Kidney epithelial cell (primary cell): Measurements from ENCODE around the gene RIPOR2. TPM values are rescaled to one million over a fixed set of nuclear protein-coding genes. Genes with fewer than 3 reads are reported as not detected.
A peak's percentile ranks its signal among the peaks of the same experiment; 100 is the strongest.

Source experiments
- DNase-seq: peaks from one replicate; pipeline ENCODE4 v3.0.0-alpha.2; 2010; ENCODE audit warnings: low read depth
- H3K27me3 ChIP-seq: 2 replicates; pipeline ENCODE4 v1.6.0; 2011; ENCODE audit warnings: low read length; ENCODE audit not compliant: control insufficient read depth, insufficient read depth
- H3K36me3 ChIP-seq: 2 replicates; pipeline ENCODE4 v1.5.1; 2011; ENCODE audit warnings: low read length; ENCODE audit not compliant: control insufficient read depth, insufficient read depth
- H3K4me3 ChIP-seq: 2 replicates; pipeline ENCODE4 v1.5.1; 2011; ENCODE audit warnings: low read depth, mild to moderate bottlenecking, control low read depth, low read length
- CTCF ChIP-seq: IDR thresholded peaks from 2 replicates; pipeline ENCODE4 v1.5.1; 2011; ENCODE audit warnings: mild to moderate bottlenecking, moderate library complexity, low read length, control low read depth, inconsistent platforms; ENCODE audit not compliant: insufficient read depth, poor library complexity, severe bottlenecking
- total RNA-seq: library from RNA; depleted of rRNA; stranded (reverse); fragments of >200 nt; gene quantifications from 2 replicates; pipeline ENCODE4 v1.2.3, GENCODE V29; 2015

RIPOR2 gene
- total RNA-seq, 1 donor from 2014 or later = 0.79 TPM

- DNase-seq = no peak
- TF ChIP-seq CTCF = no peak
These were observed 32.1 kb downstream of the RIPOR2 start for GRCh38 chr6:24903681-24904080.

GRCh38 chr6:24902782-24903181, 33.0 kb downstream of the RIPOR2 start:
- DNase-seq = peak; percentile 29
- Histone ChIP-seq H3K36me3 (no peaks in the 10 kb centered on the region), H3K4me3 (no peak overlapping the region), H3K27me3 (no peaks in the 10 kb centered on the region)
- no peak for TF ChIP-seq CTCF

More at GRCh38 chr6:24903681-24904080, 32.1 kb downstream of the RIPOR2 start:
- no peaks in the 10 kb centered on the region for H3K36me3 ChIP-seq
- no peak overlapping the region for H3K4me3 ChIP-seq
- H3K27me3 ChIP-seq = no peaks in the 10 kb centered on the region

- no peaks in the 10 kb centered on the region for H3K36me3 ChIP-seq
- no peak for DNase-seq
- H3K4me3 ChIP-seq = no peak overlapping the region
- H3K27me3 ChIP-seq = no peaks in the 10 kb centered on the region
- TF ChIP-seq CTCF = no peak
These were observed 33.9 kb downstream of the RIPOR2 start for GRCh38 chr6:24901698-24902328.

- no peak for DNase-seq
- H3K36me3 ChIP-seq = no peaks in the 10 kb centered on the region
- no peak overlapping the region for H3K4me3 ChIP-seq
- no peak for TF ChIP-seq CTCF
- H3K27me3 ChIP-seq = no peaks in the 10 kb centered on the region
These were observed 34.7 kb downstream of the RIPOR2 start for GRCh38 chr6:24900917-24901697.

- H3K27me3 ChIP-seq = no peaks in the 10 kb centered on the region
- TF ChIP-seq CTCF = no peak
- no peaks in the 10 kb centered on the region for H3K36me3 ChIP-seq
- H3K4me3 ChIP-seq = no peak overlapping the region
- DNase-seq = no peak
These were observed 35.8 kb downstream of the RIPOR2 start for GRCh38 chr6:24899997-24900325.
